Kidney tubule cell (primary cell): ENCODE data around the gene RHOC.

Source experiments
- DNase-seq: peaks from one replicate; pipeline ENCODE4 v3.0.0-alpha.2; 2018; ENCODE audit warnings: low spot score

RHOC gene

DNA sequence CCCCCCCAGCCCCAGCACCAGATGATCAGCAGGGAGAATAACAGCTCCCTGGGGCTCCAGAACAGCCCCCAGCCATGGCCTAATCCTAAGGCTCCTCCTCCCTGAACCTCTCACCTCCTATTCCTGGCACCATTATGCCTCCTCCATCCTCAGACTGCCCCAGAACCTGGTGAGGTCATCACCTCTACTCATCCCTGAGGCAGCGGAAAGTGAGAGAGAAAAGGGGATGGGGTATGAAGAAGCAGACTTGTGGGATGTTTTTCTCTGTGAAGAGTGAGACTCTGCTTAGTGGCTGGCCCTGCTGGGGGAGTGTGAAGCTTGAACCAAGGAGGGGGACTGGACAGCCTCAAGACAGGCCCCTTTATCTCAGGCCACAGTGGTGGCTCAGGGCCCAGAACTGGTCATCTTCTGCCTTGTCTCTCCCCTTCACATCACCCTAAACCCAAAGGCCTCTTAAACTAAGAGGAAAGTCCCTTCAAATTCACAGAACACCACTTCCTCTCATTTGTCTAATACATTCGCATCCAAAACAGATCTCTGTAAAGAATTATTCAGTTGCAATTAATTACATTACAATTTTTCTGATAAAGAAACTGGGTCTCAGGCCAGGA is 10.4 kb upstream of the RHOC start:
- no peak for DNase-seq

GRCh38 chr1:112716133-112716720 is 9.3 kb upstream of the RHOC start:
- DNase-seq = peak; percentile 91

GRCh38 chr1:112715264-112716053 is 8.5 kb upstream of the RHOC start, which contains the start of gene PPM1J:
TSS of gene PPM1J (minus strand) at chr1:112715332. CDS start at chr1:112715301, 31 bp downstream.
- peak; percentile 97 for DNase-seq

- DNase-seq = no peak
These were observed 7.7 kb upstream of the RHOC start for GRCh38 chr1:112714313-112715263.

DNA sequence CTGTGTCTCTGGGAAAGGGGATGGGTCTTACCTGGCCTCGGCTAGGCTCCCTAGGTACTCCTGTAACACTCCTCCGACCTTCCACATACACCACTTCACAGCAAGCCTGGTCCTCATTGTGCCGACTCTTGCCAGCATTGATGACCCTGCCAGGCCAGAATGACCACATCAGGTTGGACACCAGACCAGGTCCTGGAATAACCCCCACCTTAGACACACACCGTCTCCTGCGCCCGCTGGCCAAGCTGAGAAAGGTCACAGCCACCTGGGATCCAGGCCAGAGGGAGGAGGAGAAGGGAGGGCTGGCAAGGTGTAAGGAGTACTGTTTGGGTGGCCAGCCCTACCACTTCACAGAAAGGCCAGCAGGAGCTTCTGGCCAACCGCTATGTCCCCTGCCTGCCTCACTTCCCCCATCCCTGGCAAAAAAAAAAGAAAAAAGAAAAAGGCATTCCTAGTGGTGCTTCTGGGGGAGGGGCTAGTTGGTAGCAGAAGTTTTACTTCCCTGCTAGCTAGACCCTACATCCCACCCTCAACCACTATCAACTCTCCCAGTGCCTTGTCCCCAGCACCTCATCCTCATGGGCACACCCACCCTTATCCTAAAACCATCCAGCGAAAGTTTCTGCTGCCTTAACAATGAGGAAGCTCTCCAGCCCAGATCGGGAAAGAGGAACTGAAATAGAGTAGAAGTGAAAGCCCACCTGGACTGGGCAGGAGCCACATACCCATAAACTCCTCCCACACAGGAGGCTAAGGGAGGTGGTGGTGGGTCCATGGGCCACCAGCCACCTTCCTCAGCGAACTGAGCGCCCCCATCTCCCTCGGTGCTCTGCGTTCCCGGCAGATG is 6.8 kb upstream of the RHOC start:
- DNase-seq = no peak

- DNase-seq = no peak
These were observed 5.8 kb upstream of the RHOC start for GRCh38 chr1:112712701-112713128.

- DNase-seq = no peak
These were observed 5.3 kb upstream of the RHOC start for GRCh38 chr1:112712191-112712590.

- DNase-seq = no peak
These were observed 4.7 kb upstream of the RHOC start for GRCh38 chr1:112711670-112712069.

DNA sequence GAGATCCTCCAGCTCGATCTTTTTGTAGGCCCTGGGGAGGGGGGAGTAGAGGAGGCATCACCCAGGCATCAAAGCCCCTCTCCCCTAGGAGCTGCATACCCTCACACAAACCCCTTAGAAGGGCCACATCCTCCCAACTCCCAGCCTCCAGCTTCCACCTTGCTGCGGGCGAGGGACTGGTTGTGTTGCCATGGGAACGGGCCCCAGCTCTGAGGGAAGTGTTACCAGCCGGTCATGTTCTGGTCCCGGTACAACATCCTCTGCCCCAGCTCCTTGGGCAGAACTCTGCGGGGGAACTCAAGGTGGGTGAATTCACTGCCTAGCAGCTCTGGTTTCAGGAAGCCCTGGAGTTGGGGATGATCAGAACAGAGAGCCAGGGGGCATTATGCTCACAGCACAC is 4.1 kb upstream of the RHOC start:
- no peak for DNase-seq

DNA sequence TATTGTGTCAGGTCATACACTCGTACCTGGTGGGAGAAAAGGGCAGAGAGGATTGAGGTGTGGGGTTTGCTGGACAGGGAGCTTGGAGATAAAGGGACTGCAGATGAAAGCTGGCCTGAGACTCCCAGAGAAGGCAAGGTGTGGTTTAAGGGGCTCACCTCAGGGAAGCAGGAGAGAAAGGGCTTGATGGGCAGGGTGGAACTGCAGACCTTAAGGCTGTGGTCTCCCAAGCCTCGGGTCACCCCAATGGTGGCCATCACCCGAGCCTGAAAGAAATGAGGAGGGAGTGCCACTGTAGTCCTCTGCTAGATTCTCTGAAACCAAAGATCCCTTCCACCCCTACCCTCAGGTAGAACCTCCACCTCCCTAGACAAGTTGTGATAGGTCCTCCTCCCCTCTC is 3.7 kb upstream of the RHOC start:
- no peak for DNase-seq

GRCh38 chr1:112710159-112710558 is 3.2 kb upstream of the RHOC start:
- no peak for DNase-seq

DNA sequence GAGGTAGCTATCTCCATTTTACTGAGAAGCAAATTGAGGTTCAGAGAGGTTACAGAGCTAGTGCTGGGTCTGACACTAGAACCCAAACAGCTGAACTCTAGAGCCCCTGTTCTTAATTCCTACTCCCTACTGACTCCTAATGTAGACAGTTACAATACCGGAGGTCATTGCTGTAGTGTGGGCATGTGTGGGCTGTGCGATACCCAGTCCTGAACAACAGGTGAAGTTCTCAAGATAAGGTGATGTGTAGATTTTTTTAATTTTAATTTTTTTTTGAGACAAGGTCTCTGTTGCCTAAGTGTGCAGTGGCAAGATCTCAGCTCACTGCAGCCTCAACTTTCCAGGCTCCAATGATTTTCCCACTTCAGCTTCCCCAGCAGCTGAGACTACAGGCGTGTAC is 1.6 kb upstream of the RHOC start:
- no peak for DNase-seq

DNA sequence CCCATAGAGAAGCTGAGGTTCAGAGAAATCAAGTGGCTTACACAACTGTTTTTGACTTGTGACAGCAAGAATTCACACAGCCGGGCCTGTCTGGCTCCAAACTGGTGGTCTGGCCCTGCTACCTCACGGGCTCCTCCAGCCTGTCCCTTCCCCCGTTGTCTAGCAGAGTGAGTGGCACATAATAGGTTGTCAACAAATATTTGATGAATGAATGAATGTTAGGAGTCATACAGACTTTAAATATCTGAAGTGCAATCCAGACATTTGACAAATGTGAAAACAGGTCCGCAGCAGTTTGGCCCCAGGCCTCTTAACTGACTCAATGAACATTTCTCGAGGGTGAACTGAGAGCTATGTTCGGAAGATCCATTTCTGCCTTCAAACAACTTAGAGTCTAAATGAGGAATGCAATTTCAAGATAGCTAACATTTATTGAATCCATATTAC is 1.1 kb upstream of the RHOC start:
- no peak for DNase-seq

- DNase-seq = peak; percentile 92
These were observed 484 bp upstream of the RHOC start for GRCh38 chr1:112707221-112708001.

DNA sequence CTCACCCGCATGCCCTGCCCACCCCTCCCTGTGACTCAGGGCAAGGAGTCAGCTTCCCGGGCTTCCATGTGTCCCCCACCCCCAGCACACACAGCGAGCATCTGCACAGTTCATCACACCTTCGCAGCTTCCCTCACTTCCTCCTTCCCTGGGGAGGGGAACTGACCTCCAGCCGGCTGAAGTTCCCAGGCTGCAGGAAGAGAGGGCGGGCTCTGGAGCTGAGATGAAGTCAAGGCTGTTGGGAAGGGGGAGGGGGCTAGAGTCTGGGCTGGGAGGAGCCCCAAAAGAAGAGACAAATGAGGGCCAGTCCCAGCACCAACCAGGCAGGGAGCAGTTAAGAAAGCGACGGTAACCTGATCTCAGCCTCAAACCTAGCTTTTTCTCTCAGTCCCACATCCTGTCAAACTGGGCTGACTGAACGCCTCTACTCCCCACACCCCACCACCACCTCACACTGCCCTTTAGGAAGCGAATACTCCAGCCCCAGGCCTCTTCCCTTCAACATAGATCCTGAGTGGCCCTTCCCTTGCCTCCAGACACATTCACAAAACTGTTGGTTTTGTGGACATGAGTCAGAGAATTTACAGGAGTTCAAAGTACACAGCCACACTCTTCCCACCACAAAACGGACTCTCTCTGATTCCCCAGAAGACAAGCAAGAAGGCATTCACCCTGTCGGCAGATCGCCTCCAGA is 1.8 kb downstream of the RHOC start:
- peak; percentile 100 for DNase-seq

- no peak for DNase-seq
These were observed 2.5 kb downstream of the RHOC start for GRCh38 chr1:112704391-112704933.

- no peak for DNase-seq
These were observed 3.2 kb downstream of the RHOC start for GRCh38 chr1:112703706-112704105.

DNA sequence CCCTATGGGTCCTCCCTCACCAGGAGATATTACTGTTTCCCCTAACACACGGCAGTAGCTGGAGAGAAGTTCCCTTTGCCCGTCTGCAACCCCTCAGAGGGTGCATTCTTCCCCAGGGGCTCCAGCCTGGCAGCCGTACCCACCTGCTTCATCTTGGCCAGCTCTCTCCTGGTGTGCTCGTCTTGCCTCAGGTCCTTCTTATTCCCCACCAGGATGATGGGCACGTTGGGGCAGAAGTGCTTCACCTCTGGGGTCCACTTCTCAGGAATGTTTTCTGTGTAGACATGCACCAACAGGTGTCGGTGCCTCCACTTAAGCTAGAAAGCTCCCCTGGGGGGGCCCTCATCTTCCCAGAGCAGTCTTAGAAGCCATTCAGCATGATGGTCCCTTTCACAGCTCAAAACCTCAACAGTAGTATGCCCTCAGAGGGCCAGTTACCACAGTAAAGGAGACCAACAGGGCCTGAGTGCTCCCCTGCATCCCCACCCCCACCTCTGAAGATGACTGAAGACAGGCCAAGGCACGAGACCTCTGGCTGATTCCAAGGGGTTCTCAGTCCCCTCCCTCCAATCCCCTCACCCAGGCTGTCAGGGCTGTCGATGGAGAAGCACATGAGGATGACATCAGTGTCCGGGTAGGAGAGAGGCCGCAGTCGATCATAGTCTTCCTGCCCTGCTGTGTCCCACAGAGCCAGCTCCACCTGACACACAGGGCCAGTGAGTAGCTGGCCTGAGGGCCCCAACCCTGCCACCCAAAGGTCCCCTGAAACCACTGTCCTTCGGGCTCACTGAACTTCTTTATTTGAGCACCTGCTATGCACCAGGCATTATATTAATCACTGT is 4.3 kb downstream of the RHOC start:
- no peak for DNase-seq

DNA sequence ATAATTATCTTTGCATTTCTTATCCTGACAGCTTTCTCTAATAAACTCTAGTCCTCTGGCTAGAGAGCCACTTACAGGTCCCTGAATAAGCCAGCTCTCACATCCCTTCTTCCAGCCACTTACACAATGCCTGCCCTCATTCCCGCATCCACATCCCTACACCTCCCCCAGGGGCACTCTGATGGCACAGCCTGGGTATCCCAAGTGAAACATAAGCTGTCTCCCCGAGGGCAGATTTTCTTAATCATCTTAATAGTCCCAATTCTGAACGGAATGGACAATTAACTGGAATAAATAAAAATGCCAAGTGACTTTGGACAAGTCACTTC is 4.9 kb downstream of the RHOC start:
- no peak for DNase-seq
